GM19240 (cell line): Measurements from ENCODE around the gene ASCL5.
A peak's percentile ranks its signal among the peaks of the same experiment; 100 is the strongest.
"Not testable (repeated sequence)": the region's sequence is repeated elsewhere in the genome, so short reads cannot be mapped to it uniquely, and the experiment has no call there.

Source experiments
- DNase-seq: peaks from one replicate; pipeline ENCODE4 v3.0.0; 2011; ENCODE audit warnings: low spot score; ENCODE audit not compliant: insufficient read length

ASCL5 gene

GRCh38 chr1:201126832-201127754, at the start of gene ASCL5:
Gene ASCL5, minus strand, starts transcription at chr1:201127184. Its CDS starts 11,812 bp downstream, at chr1:201115372.
- DNase-seq = no peak

- no peak for DNase-seq
Observed at GRCh38 chr1:201175820-201176500, 49.0 kb upstream of the ASCL5 start.

- no peak for DNase-seq
Observed at GRCh38 chr1:201173736-201174135, 46.8 kb upstream of the ASCL5 start.

GRCh38 chr1:201172999-201173610, 46.1 kb upstream of the ASCL5 start:
- no peak for DNase-seq

GRCh38 chr1:201172326-201172725, 45.3 kb upstream of the ASCL5 start:
- DNase-seq = no peak

GRCh38 chr1:201171063-201172036, 44.4 kb upstream of the ASCL5 start:
- peak; percentile 52 for DNase-seq

GRCh38 chr1:201170533-201171062, 43.6 kb upstream of the ASCL5 start:
- DNase-seq = peak; percentile 89

- DNase-seq = no peak
Observed at GRCh38 chr1:201169971-201170532, 43.1 kb upstream of the ASCL5 start.

GRCh38 chr1:201169203-201169602, 42.2 kb upstream of the ASCL5 start:
- DNase-seq = no peak

- DNase-seq = no peak
Observed at GRCh38 chr1:201167041-201167991, 40.3 kb upstream of the ASCL5 start.

- no peak for DNase-seq
Observed at GRCh38 chr1:201164645-201165044, 37.7 kb upstream of the ASCL5 start.

- DNase-seq = no peak
Observed at GRCh38 chr1:201163707-201164106, 36.7 kb upstream of the ASCL5 start.

- not testable (repeated sequence) for DNase-seq
Observed at GRCh38 chr1:201163036-201163435, 36.1 kb upstream of the ASCL5 start.

- DNase-seq = no peak
Observed at GRCh38 chr1:201157949-201158348, 31.0 kb upstream of the ASCL5 start.

- DNase-seq = no peak
Observed at GRCh38 chr1:201156819-201157218, 29.8 kb upstream of the ASCL5 start.

GRCh38 chr1:201156346-201156745, 29.4 kb upstream of the ASCL5 start:
- no peak for DNase-seq

- no peak for DNase-seq
Observed at GRCh38 chr1:201155354-201155753, 28.4 kb upstream of the ASCL5 start.

GRCh38 chr1:201154389-201155165, 27.6 kb upstream of the ASCL5 start, which contains the start of gene TMEM9:
Gene TMEM9, minus strand, starts transcription at chr1:201154474. Its CDS starts 551 bp downstream, at chr1:201153923.
- peak; percentile 96 for DNase-seq
